ENCODE data around the gene CAV1.

DNA sequence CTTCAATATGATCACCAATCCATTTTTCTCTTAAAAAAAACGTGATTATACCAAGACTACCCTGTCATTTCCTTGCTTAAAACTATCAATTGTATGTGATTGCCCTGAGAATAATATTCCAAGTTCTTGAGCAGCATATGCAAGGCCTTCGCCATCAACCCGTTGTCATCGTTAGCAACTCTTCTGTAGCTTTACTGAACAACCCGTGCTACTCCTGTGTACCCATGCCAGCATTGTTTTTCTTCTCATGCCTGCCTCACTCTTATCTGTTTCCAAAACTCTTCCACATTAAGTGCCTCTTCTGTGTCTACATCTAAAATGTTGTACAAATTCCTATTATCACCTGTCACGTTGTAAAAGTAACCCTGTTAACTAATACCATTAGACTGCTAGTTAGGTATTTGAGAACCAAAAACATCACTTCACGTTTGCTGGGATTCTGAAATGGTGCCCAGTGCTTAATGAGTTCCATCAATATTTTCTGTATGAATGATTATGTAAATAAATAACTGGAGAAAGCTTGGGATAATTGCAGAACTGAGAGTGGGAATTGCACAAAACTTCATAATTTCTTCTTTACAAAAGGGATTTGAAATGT is 14.8 kb upstream of the CAV1 start:
- TF ChIP-seq, protein P1, sequence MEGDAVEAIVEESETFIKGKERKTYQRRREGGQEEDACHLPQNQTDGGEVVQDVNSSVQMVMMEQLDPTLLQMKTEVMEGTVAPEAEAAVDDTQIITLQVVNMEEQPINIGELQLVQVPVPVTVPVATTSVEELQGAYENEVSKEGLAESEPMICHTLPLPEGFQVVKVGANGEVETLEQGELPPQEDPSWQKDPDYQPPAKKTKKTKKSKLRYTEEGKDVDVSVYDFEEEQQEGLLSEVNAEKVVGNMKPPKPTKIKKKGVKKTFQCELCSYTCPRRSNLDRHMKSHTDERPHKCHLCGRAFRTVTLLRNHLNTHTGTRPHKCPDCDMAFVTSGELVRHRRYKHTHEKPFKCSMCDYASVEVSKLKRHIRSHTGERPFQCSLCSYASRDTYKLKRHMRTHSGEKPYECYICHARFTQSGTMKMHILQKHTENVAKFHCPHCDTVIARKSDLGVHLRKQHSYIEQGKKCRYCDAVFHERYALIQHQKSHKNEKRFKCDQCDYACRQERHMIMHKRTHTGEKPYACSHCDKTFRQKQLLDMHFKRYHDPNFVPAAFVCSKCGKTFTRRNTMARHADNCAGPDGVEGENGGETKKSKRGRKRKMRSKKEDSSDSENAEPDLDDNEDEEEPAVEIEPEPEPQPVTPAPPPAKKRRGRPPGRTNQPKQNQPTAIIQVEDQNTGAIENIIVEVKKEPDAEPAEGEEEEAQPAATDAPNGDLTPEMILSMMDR (conservative IDR thresholded peaks at IDR 0.05; ENCODE audit: low read depth, low read length): no peak
- TF ChIP-seq MAFK (IDR thresholded peaks at IDR 0.05; ENCODE audit: low read depth, low read length) (no peak), RCOR1 (IDR thresholded peaks at IDR 0.05; ENCODE audit: insufficient replicate concordance, low read length) (no peak), POLR2A (IDR thresholded peaks at IDR 0.05; ENCODE audit: low read depth, low read length) (no peak), CEBPB (IDR thresholded peaks at IDR 0.05; ENCODE audit: low read depth, low read length) (no peak), MXI1 (IDR thresholded peaks at IDR 0.05; ENCODE audit: borderline replicate concordance, low read depth, low read length) (no peak), MAZ (IDR thresholded peaks at IDR 0.05; ENCODE audit: borderline replicate concordance, low read depth, low read length) (no peak)
